Upper lobe of right lung (tissue), 1 donor: Measurements from ENCODE around the gene KRTAP5-3. TPM values are rescaled to one million over a fixed set of nuclear protein-coding genes. Genes with fewer than 3 reads are reported as not detected.

Experiments used
- ATAC-seq: fragments of 200-7000 bp; cut with Tn5 transposase; one replicate; pipeline ENCODE4 v1.9.1; 2020; ENCODE audit warnings: mild to moderate bottlenecking, moderate library complexity
- DNase-seq: peaks from one replicate; pipeline ENCODE4 v3.0.0-alpha.2; 2020
- H3K27ac ChIP-seq: fragments of 200-600 bp; one replicate; pipeline ENCODE4 v1.8.0; 2022
- H3K27me3 ChIP-seq: fragments of 200-600 bp; one replicate; pipeline ENCODE4 v1.8.0; 2022; ENCODE audit warnings: mild to moderate bottlenecking
- H3K36me3 ChIP-seq: fragments of 200-600 bp; one replicate; pipeline ENCODE4 v1.8.0; 2022
- H3K4me1 ChIP-seq: fragments of 200-600 bp; one replicate; pipeline ENCODE4 v1.8.0; 2022
- H3K4me3 ChIP-seq: fragments of 200-600 bp; one replicate; pipeline ENCODE4 v1.8.0; 2022; ENCODE audit warnings: mild to moderate bottlenecking
- H3K9me3 ChIP-seq: fragments of 200-600 bp; one replicate; pipeline ENCODE4 v1.8.0; 2022
- CTCF ChIP-seq: fragments of 200-600 bp; IDR thresholded peaks from one replicate; pipeline ENCODE4 v1.8.0; 2022; ENCODE audit warnings: antibody characterized with exemption
- intact Hi-C: fragments of 100-400 bp; cut with DNase I; formaldehyde crosslinking; loops from one replicate; pipeline ENCODE4 v1.11.0; 2022
- total RNA-seq: library from RNA; stranded (reverse); fragmentation: NEBNext Ultra II Directional; extraction: Animal tissue kit (Norgen Biotek cat#: 25700); gene quantifications from one replicate; pipeline ENCODE4 v1.2.1, GENCODE V29; 2021
- donor health status: DM: no; HTN: yes; CAD: no; lungs with severe emphysema.

KRTAP5-3 gene
- total RNA-seq, 1 donor from 2014 or later = not detected

GRCh38 chr11:1645357-1645821 is 37.1 kb upstream of the KRTAP5-3 start:
- no peaks in the 10 kb centered on the region for H3K4me1 ChIP-seq
- H3K36me3 ChIP-seq = no peaks in the 10 kb centered on the region
- no peak overlapping the region for H3K27ac ChIP-seq
- TF ChIP-seq CTCF = no peak
- no peak for DNase-seq
- intact Hi-C loops = no loop called here
- ATAC-seq = no peak
- H3K9me3 ChIP-seq = no peaks in the 10 kb centered on the region
- H3K27me3 ChIP-seq = no peaks in the 10 kb centered on the region
- H3K4me3 ChIP-seq = no peak overlapping the region

- Histone ChIP-seq H3K9me3 (no peaks in the 10 kb centered on the region), H3K27ac (no peak overlapping the region), H3K27me3 (no peaks in the 10 kb centered on the region), H3K36me3 (no peaks in the 10 kb centered on the region), H3K4me1 (no peaks in the 10 kb centered on the region), H3K4me3 (no peak overlapping the region)
- TF ChIP-seq CTCF = no peak
- DNase-seq (no peak), ATAC-seq (peak; percentile 16)
- intact Hi-C loops = no loop called here
Observed at GRCh38 chr11:1644601-1645356, 36.5 kb upstream of the KRTAP5-3 start.

GRCh38 chr11:1643146-1643690 is 35.0 kb upstream of the KRTAP5-3 start:
- Histone ChIP-seq H3K27ac (no peak overlapping the region), H3K4me1 (no peaks in the 10 kb centered on the region), H3K36me3 (no peaks in the 10 kb centered on the region), H3K4me3 (no peak overlapping the region), H3K27me3 (no peaks in the 10 kb centered on the region), H3K9me3 (no peaks in the 10 kb centered on the region)
- intact Hi-C loops = no loop called here
- TF ChIP-seq CTCF = no peak
- DNase-seq (no peak), ATAC-seq (no peak)

- TF ChIP-seq CTCF = no peak
- Histone ChIP-seq H3K4me1 (no peaks in the 10 kb centered on the region), H3K36me3 (no peaks in the 10 kb centered on the region), H3K27me3 (no peaks in the 10 kb centered on the region), H3K27ac (no peak overlapping the region), H3K4me3 (no peak overlapping the region), H3K9me3 (no peaks in the 10 kb centered on the region)
- intact Hi-C loops = no loop called here
- DNase-seq (no peak), ATAC-seq (no peak)
Observed at GRCh38 chr11:1642288-1643145, 34.3 kb upstream of the KRTAP5-3 start.

- ATAC-seq = no peak
- H3K27ac ChIP-seq = no peak overlapping the region
- no peaks in the 10 kb centered on the region for H3K27me3 ChIP-seq
- H3K4me1 ChIP-seq = no peaks in the 10 kb centered on the region
- intact Hi-C loops = no loop called here
- H3K4me3 ChIP-seq = no peak overlapping the region
- no peak for TF ChIP-seq CTCF
- H3K36me3 ChIP-seq = no peaks in the 10 kb centered on the region
- no peaks in the 10 kb centered on the region for H3K9me3 ChIP-seq
- DNase-seq = no peak
Observed at GRCh38 chr11:1641096-1641495, 32.8 kb upstream of the KRTAP5-3 start.
